Ovary (tissue), 3 donors: ENCODE data around the gene BLOC1S3.

ENCODE experiments used
- POLR2A ChIP-seq: fragments of 450-650 bp; IDR thresholded peaks from one replicate; pipeline ENCODE4 v1.6.1; 2017; ENCODE audit warnings: antibody characterized with exemption, mild to moderate bottlenecking, moderate library complexity
- TF ChIP-seq, protein P1 (sequence below), 3 donors: fragments of 450-650 bp in 2 of 3; fragments of 200-600 bp in 1 of 3; IDR thresholded peaks; one replicate each; pipeline versions ENCODE4 v1.5.1 to v1.8.0; 2016 to 2022; ENCODE audit warnings: antibody characterized with exemption in 3 of 3, mild to moderate bottlenecking in 1 of 3
- donor health status: DM: no; HTN: no; CAD: no.

DNA sequence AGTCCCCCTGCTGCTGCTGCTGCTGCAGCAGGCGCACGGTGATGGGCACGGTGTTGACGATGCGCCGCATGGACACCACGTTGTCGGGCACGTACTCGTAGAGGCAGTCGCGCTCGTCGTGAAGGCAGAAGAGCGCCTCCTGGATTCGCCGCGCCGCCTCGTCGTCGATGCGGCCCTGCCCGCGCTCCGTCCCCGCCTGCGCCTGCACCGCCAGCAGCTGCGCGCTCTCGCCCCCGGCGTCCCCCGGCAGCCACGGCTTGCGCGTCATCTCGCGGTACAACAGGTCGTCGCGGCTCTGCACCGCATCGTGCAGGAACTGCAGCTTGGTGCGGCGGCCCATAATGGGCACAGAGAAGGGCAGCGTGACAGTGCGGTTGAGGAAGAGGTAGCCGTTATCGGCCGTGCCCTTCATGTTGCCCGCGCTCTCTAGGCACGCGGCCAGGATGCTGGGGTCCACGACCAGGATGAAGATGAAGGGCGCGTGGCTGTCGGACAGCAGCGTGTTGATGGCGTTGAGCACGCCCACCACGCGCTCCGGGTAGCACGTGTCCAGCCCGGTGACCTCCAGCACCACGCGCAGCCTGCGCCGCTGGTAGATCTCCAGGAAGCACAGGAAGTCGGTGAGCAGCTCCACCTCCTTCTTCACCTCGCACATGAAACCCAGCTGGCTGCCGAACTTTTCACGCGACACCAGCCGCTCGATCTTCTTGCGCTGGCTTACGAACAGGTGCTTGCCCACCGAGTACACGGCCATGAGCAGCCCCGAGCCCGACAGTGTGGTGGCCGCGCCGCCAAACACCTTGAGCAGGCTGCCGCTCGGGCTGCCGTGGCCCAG lies 25.9 kb upstream of the BLOC1S3 start:
- no peak for TF ChIP-seq POLR2A
- TF ChIP-seq, protein P1, sequence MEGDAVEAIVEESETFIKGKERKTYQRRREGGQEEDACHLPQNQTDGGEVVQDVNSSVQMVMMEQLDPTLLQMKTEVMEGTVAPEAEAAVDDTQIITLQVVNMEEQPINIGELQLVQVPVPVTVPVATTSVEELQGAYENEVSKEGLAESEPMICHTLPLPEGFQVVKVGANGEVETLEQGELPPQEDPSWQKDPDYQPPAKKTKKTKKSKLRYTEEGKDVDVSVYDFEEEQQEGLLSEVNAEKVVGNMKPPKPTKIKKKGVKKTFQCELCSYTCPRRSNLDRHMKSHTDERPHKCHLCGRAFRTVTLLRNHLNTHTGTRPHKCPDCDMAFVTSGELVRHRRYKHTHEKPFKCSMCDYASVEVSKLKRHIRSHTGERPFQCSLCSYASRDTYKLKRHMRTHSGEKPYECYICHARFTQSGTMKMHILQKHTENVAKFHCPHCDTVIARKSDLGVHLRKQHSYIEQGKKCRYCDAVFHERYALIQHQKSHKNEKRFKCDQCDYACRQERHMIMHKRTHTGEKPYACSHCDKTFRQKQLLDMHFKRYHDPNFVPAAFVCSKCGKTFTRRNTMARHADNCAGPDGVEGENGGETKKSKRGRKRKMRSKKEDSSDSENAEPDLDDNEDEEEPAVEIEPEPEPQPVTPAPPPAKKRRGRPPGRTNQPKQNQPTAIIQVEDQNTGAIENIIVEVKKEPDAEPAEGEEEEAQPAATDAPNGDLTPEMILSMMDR (IDR thresholded peaks at IDR 0.05), result no peak
